Esophagus squamous epithelium (tissue), 5 donors: ENCODE measurements around the gene CTAGE6. TPM values are rescaled to one million over a fixed set of nuclear protein-coding genes. Genes with fewer than 3 reads are reported as not detected.
"Not testable (repeated sequence)": the region's sequence is repeated elsewhere in the genome, so short reads cannot be mapped to it uniquely, and the experiment has no call there.

ENCODE experiments used
- DNase-seq: peaks from one replicate; lab custom pipeline; 2025; lab: John Stamatoyannopoulos, UW
- H3K27ac ChIP-seq, 4 donors: fragments of 200-600 bp; sonication (generic); one replicate each; pipeline ENCODE4 v1.5.1; 2016 to 2019; ENCODE audit warnings: mild to moderate bottlenecking in 1 of 4
- H3K27me3 ChIP-seq, 4 donors: fragments of 200-600 bp; sonication (generic); 1 replicate in 3 of 4; 2 replicates in 1 of 4; pipeline versions ENCODE4 v1.5.1 to v1.6.0; 2017 to 2021; ENCODE audit warnings: antibody characterized with exemption in 1 of 4
- H3K36me3 ChIP-seq, 3 donors: fragments of 200-600 bp; sonication (generic); one replicate each; pipeline ENCODE4 v1.5.1; 2016 to 2019
- H3K4me1 ChIP-seq, 3 donors: fragments of 200-600 bp; sonication (generic); one replicate each; pipeline ENCODE4 v1.5.1; 2017 to 2019
- H3K4me3 ChIP-seq, 4 donors: fragments of 200-600 bp; sonication (generic); 1 replicate in 3 of 4; 2 replicates in 1 of 4; pipeline ENCODE4 v1.5.1; 2016 to 2019; ENCODE audit warnings: mild to moderate bottlenecking in 2 of 4, moderate library complexity in 1 of 4
- H3K9me3 ChIP-seq, 3 donors: fragments of 200-600 bp; sonication (generic); one replicate each; pipeline ENCODE4 v1.5.1; 2016 to 2019
- CTCF ChIP-seq, 6 experiments: fragments of 450-650 bp in 4 of 6; fragments of 200-600 bp in 2 of 6; sonication (generic) in 2 of 6; IDR thresholded peaks; one replicate each; pipeline ENCODE4 v1.5.1; 2016 to 2019; ENCODE audit warnings: antibody characterized with exemption in 6 of 6, mild to moderate bottlenecking in 4 of 6, moderate library complexity in 4 of 6
- POLR2A ChIP-seq, 4 donors: fragments of 450-650 bp; IDR thresholded peaks; one replicate each; pipeline ENCODE4 v1.6.1; 2017; ENCODE audit warnings: antibody characterized with exemption in 4 of 4, mild to moderate bottlenecking in 4 of 4, moderate library complexity in 3 of 4
- WGBS, 2 donors: methylation state at CpG; one replicate each; pipeline ENCODE4 v1.1.5; 2018; 5-methylcytosine and 5-hydroxymethylcytosine counted together
- intact Hi-C: fragments of 100-400 bp; cut with DNase I; formaldehyde crosslinking; loops from one replicate; pipeline ENCODE4 v1.15.0; 2022
- total RNA-seq, 4 donors: library from RNA; depleted of rRNA; stranded (reverse); fragments of >200 nt; gene quantifications; one replicate each; pipeline ENCODE4 v1.1.0, GENCODE V29; 2016
- donor health status: DM: yes; HTN: yes; CAD: no.

Gene CTAGE6
- total RNA-seq, 4 donors from 2014 or later: 0.57 to 1.5 (median 0.80) TPM; not detected in 1

- no CpG with 5 or more reads among the region's 1 CpG for WGBS, 2 donors
These were observed 5.6 kb upstream of the CTAGE6 start for GRCh38 chr7:143763065-143763464.

GRCh38 chr7:143745340-143745739 is 12.2 kb downstream of the CTAGE6 start:
- intact Hi-C loops, H3K36me3 ChIP-seq, H3K27me3 ChIP-seq, H3K27ac ChIP-seq, H3K4me3 ChIP-seq, H3K4me1 ChIP-seq, H3K9me3 ChIP-seq, DNase-seq: not testable (repeated sequence)
- no CpG with 5 or more reads among the region's 4 CpGs for WGBS, 2 donors

More at GRCh38 chr7:143763065-143763464, 5.6 kb upstream of the CTAGE6 start:
- H3K27me3 ChIP-seq, H3K9me3 ChIP-seq, H3K4me1 ChIP-seq, H3K4me3 ChIP-seq, H3K36me3 ChIP-seq, DNase-seq, H3K27ac ChIP-seq, intact Hi-C loops: not testable (repeated sequence)

- H3K4me3 ChIP-seq, DNase-seq, H3K27me3 ChIP-seq, H3K9me3 ChIP-seq, H3K27ac ChIP-seq, H3K36me3 ChIP-seq, intact Hi-C loops, H3K4me1 ChIP-seq: not testable (repeated sequence)
- 18 to 20% methylated on average over 5 of the region's 5 CpGs for WGBS, 2 donors
- peak in 5 of 6 experiments; percentile 28 to 63 (median 44) for TF ChIP-seq CTCF (IDR thresholded peaks at IDR 0.05)
These were observed 20.3 kb downstream of the CTAGE6 start for GRCh38 chr7:143737037-143737819.

- no peaks in the 10 kb centered on the region for H3K36me3 ChIP-seq
- no peak overlapping the region for H3K27ac ChIP-seq
- no peaks in the 10 kb centered on the region for H3K9me3 ChIP-seq
- TF ChIP-seq CTCF (IDR thresholded peaks at IDR 0.05): no peak
- no peak for TF ChIP-seq POLR2A (IDR thresholded peaks at IDR 0.05)
- no peak for DNase-seq
- intact Hi-C loops: no loop called here
- H3K27me3 ChIP-seq: no peaks in the 10 kb centered on the region
- peaks cover 0 to 7% (median 0%) of the 10 kb centered on the region in 3 donors for H3K4me1 ChIP-seq
- WGBS, 2 donors: 83 to 88% methylated on average over 4 of the region's 4 CpGs
- H3K4me3 ChIP-seq: no peak overlapping the region
These were observed 21.5 kb downstream of the CTAGE6 start for GRCh38 chr7:143735962-143736361.

GRCh38 chr7:143733876-143734275 is 23.6 kb downstream of the CTAGE6 start:
- TF ChIP-seq POLR2A (IDR thresholded peaks at IDR 0.05): no peak
- no peak for TF ChIP-seq CTCF (IDR thresholded peaks at IDR 0.05)
- intact Hi-C loops: no loop called here
- DNase-seq: no peak
- no peak overlapping the region for H3K27ac ChIP-seq
- H3K9me3 ChIP-seq: no peaks in the 10 kb centered on the region
- H3K4me1 ChIP-seq: peaks cover 0 to 7% (median 0%) of the 10 kb centered on the region in 3 donors
- H3K36me3 ChIP-seq: peaks cover 0 to 14% (median 0%) of the 10 kb centered on the region in 3 donors
- H3K27me3 ChIP-seq: no peaks in the 10 kb centered on the region
- H3K4me3 ChIP-seq: no peak overlapping the region
- 80 to 86% methylated on average over 5 of the region's 5 CpGs for WGBS, 2 donors

- no peak for TF ChIP-seq CTCF (IDR thresholded peaks at IDR 0.05)
- Histone ChIP-seq H3K4me1 (no peaks in the 10 kb centered on the region), H3K9me3 (no peaks in the 10 kb centered on the region), H3K4me3 (no peak overlapping the region), H3K27me3 (no peaks in the 10 kb centered on the region), H3K27ac (no peak overlapping the region), H3K36me3 (peaks cover 0 to 29% (median 0%) of the 10 kb centered on the region in 3 donors)
- no peak for DNase-seq
- intact Hi-C loops: no loop called here
- 84 to 91% methylated on average over 3 of the region's 3 CpGs for WGBS, 2 donors
These were observed 29.1 kb downstream of the CTAGE6 start for GRCh38 chr7:143728333-143728862.

DNA sequence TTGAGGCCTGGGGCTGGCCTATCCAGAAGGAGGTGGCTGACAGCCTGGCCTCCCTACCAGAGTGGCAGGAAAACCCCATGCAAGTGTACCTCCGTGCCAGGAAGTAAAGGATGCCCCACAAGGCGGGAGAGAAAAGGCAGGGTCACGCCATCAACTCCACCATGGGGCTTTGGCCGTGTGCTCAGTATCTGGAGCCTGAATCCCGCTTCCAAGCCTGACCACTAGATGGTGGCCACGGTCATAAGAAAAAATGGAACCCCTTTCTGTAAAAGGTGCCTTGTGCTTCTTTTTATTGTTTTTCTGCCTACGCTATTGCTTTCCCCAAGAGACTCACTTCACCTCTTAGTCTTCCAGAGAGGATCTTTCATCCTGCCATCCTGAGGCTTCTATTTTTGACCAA is 29.9 kb downstream of the CTAGE6 start:
- DNase-seq, H3K4me1 ChIP-seq, H3K9me3 ChIP-seq, H3K27ac ChIP-seq, H3K27me3 ChIP-seq, intact Hi-C loops, H3K4me3 ChIP-seq: not testable (repeated sequence)
- no CpG with 5 or more reads among the region's 7 CpGs for WGBS, 2 donors
- peaks cover 0 to 29% (median 0%) of the 10 kb centered on the region in 3 donors for H3K36me3 ChIP-seq

DNA sequence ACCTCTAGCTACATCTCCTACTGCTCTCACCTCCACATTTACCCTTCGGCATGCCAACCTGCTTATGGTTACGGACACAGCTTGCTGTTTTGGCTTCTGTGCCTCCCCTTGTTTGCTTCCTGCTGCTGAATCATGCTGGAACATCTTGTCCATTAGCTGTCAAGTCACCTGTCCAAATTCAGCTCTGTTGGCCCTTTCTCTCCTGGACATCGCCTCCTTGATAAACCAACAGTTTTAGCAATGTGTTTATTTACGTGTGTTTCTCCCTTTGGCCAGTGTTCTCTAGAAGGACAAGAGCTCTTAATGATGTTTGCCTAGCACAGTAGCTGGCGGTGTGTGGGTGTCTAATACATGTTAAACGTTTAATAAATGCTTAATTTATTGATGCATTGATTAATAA is 31.4 kb downstream of the CTAGE6 start:
- H3K36me3 ChIP-seq: peaks cover 0 to 29% (median 0%) of the 10 kb centered on the region in 3 donors
- intact Hi-C loops, H3K4me3 ChIP-seq, DNase-seq, H3K9me3 ChIP-seq, H3K27ac ChIP-seq, H3K27me3 ChIP-seq, H3K4me1 ChIP-seq: not testable (repeated sequence)
- no CpG with 5 or more reads among the region's 6 CpGs for WGBS, 2 donors

GRCh38 chr7:143720335-143720734 is 37.2 kb downstream of the CTAGE6 start:
- WGBS, 2 donors: no CpG with 5 or more reads among the region's 6 CpGs
- DNase-seq, H3K4me3 ChIP-seq, H3K36me3 ChIP-seq, intact Hi-C loops, H3K27ac ChIP-seq, H3K27me3 ChIP-seq, H3K9me3 ChIP-seq, H3K4me1 ChIP-seq: not testable (repeated sequence)
